ENCODE measurements around the gene OPCML. TPM values are rescaled to one million over a fixed set of nuclear protein-coding genes. Genes with fewer than 3 reads are reported as not detected.

Gene OPCML
- total and polyA plus RNA-seq, 7 donors, result 0.01 to 0.80 (median 0.07) TPM; not detected in 4

DNA sequence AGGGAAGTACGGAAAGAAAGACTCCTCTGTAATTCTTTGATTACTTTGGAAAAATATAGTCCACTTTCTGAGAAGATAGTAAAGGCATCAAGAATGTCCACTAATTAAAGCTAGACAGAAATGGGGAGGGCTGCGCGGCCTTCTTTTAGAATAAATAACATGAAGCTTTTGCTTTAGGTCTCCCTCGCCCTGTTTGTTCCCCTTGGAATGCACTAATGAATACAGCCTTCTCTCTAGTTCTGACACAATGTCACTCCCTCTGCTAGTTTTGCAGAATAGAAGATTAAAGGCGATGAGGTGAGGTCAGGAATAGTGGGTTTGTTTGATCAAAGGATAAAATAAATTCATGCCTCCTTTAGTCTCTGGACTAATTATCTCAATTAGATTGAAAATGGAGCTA lies 543.9 kb downstream of the OPCML start:
- TF ChIP-seq, protein P1, sequence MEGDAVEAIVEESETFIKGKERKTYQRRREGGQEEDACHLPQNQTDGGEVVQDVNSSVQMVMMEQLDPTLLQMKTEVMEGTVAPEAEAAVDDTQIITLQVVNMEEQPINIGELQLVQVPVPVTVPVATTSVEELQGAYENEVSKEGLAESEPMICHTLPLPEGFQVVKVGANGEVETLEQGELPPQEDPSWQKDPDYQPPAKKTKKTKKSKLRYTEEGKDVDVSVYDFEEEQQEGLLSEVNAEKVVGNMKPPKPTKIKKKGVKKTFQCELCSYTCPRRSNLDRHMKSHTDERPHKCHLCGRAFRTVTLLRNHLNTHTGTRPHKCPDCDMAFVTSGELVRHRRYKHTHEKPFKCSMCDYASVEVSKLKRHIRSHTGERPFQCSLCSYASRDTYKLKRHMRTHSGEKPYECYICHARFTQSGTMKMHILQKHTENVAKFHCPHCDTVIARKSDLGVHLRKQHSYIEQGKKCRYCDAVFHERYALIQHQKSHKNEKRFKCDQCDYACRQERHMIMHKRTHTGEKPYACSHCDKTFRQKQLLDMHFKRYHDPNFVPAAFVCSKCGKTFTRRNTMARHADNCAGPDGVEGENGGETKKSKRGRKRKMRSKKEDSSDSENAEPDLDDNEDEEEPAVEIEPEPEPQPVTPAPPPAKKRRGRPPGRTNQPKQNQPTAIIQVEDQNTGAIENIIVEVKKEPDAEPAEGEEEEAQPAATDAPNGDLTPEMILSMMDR (IDR thresholded peaks at IDR 0.05), result no peak
- peaks cover 0 to 3% (median 3%) of the 10 kb centered on the region in 3 donors for H3K27me3 ChIP-seq (ENCODE audit: insufficient read depth in 3 of 3, low read length in 2 of 3)
- H3K27ac ChIP-seq, result no peak overlapping the region
- no peaks in the 10 kb centered on the region for H3K9me3 ChIP-seq
- H3K4me3 ChIP-seq, result no peak overlapping the region
- H3K36me3 ChIP-seq (ENCODE audit: insufficient read depth in 1 of 2, low read depth in 1 of 2), result no peaks in the 10 kb centered on the region
- DNase-seq (no peak), ATAC-seq (no peak)
- no peaks in the 10 kb centered on the region for H3K4me1 ChIP-seq
- intact Hi-C loops (cut with DNase I), result no loop called here
- 88 to 94% (median 92%) methylated on average over 5 of the region's 5 CpGs for WGBS, 3 donors

DNA sequence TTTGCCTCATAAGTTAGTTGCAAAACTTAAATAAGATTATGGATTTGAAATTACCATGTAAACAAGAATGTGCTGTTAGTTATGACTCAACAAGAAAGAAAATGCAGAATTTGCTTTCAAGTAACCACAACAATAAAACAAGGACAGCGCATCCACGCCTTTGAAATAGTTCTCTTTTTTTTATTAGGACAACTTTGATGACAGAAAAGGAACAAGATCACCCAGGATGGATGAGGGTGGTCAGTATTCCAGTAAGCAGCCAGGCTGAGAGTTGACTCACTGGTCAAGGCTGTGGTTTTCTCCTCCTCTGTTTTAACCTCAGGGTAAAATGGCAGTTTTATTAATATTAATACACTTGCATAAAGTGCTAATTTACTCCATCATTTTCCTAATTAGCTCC lies 544.4 kb downstream of the OPCML start:
- DNase-seq (no peak), ATAC-seq (no peak)
- no peaks in the 10 kb centered on the region for H3K27me3 ChIP-seq (ENCODE audit: insufficient read depth in 3 of 3, low read length in 2 of 3)
- TF ChIP-seq, protein P1 (IDR thresholded peaks at IDR 0.05), result no peak
- H3K4me3 ChIP-seq, result no peak overlapping the region
- WGBS, 3 donors, result 29 to 73% (median 32%) methylated on average over 2 of the region's 2 CpGs
- no peaks in the 10 kb centered on the region for H3K9me3 ChIP-seq
- no peak overlapping the region for H3K27ac ChIP-seq
- H3K4me1 ChIP-seq, result no peaks in the 10 kb centered on the region
- H3K36me3 ChIP-seq (ENCODE audit: insufficient read depth in 1 of 2, low read depth in 1 of 2), result no peaks in the 10 kb centered on the region
- intact Hi-C loops (cut with DNase I), result no loop called here

DNA sequence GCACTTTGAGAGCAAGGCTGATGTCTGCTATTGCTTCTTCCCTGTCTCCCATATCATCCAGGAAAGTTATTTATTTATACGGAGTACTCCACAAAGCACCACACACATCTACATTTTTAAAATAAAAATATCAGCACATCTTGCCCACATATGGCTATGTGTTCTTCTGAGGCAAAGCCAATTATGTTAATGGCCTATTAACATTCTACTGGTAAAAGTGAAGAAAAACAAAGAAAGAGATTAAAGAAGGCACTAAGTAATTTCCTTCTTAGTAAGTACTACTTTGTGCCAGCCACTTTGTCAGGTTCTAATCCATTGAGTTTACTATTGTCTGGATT lies 548.7 kb downstream of the OPCML start:
- H3K9me3 ChIP-seq, result no peaks in the 10 kb centered on the region
- no peak overlapping the region for H3K27ac ChIP-seq
- no peak overlapping the region for H3K4me3 ChIP-seq
- 85 to 86% (median 86%) methylated on average over 1 of the region's 1 CpG for WGBS, 3 donors
- DNase-seq (no peak), ATAC-seq (no peak)
- TF ChIP-seq, protein P1 (IDR thresholded peaks at IDR 0.05), result no peak
- H3K4me1 ChIP-seq, result no peaks in the 10 kb centered on the region
- H3K27me3 ChIP-seq (ENCODE audit: insufficient read depth in 3 of 3, low read length in 2 of 3), result peaks cover 0 to 2% (median 0%) of the 10 kb centered on the region in 3 donors
- H3K36me3 ChIP-seq (ENCODE audit: insufficient read depth in 1 of 2, low read depth in 1 of 2), result no peaks in the 10 kb centered on the region
- intact Hi-C loops (cut with DNase I), result no loop called here

DNA sequence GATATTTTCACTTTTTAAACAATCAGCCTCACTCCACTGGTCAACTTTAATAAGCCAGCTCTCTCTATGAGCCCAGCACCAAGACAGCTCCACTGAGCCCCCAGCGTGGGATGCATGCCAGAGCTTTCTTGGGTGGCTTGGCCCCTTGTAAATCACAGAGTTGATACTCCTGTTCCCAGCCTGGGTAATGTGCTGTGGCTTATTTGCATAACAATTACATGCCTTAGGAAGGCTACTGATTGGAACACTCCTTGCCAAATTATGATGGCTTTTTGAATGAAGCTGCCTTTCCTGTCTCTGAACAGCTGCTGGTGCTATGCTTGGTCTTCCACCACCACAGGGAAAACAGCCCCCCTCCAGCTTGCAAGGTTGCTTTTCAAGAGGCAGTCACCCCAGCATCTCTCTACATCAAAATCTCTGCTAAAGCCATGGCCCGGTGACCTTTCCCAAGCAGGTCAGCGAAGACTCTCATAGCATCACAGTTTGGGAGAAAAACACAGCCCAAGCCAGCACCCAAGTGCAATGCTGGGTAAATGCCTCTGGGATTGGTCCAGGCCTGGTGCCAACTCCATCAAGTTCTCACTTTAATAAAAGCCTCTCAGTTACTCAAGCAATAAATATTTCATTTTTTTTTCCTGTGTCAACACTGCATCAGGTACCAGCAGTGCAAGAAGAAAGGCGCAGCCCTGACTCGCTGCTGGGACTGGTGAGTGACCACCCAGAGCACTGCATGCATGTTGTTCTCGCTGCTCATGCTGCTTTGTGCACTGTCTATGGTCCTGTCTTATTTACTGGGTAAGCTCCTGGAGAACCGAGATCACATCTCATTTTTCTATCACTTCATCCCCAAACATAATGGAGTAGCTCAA lies 549.3 kb downstream of the OPCML start:
- intact Hi-C loops (cut with DNase I), result no loop called here
- Histone ChIP-seq H3K4me3 (no peak overlapping the region), H3K4me1 (no peaks in the 10 kb centered on the region), H3K27ac (no peak overlapping the region), H3K36me3 (ENCODE audit: insufficient read depth in 1 of 2, low read depth in 1 of 2) (no peaks in the 10 kb centered on the region), H3K9me3 (no peaks in the 10 kb centered on the region), H3K27me3 (ENCODE audit: insufficient read depth in 3 of 3, low read length in 2 of 3) (peaks cover 0 to 5% (median 0%) of the 10 kb centered on the region in 3 donors)
- DNase-seq, result no peak
- TF ChIP-seq, protein P1 (IDR thresholded peaks at IDR 0.05), result no peak
- WGBS, 3 donors, result 76 to 77% (median 76%) methylated on average over 7 of the region's 7 CpGs
- ATAC-seq, result no peak

All from psoas muscle (tissue), 8 donors.